ENCODE measurements around the gene CAP2.

GRCh38 chr6:17600527-17601385 is 207.4 kb downstream of the CAP2 start:
- no peak for TF ChIP-seq CTCF (IDR thresholded peaks at IDR 0.05)
- TF ChIP-seq POLR2A (IDR thresholded peaks at IDR 0.05): no peak
